ENCODE measurements around the gene PAX8.

Gene PAX8

GRCh38 chr2:113214141-113214540 lies 64.6 kb downstream of the PAX8 start:
- peaks cover 19% of the 10 kb centered on the region for H3K4me1 ChIP-seq (ENCODE audit: control insufficient read depth, low read depth, low read length)
- H3K27ac ChIP-seq (ENCODE audit: low read length), result no peak overlapping the region
- H3K36me3 ChIP-seq (ENCODE audit: control insufficient read depth, low read depth, low read length), result no peaks in the 10 kb centered on the region

GRCh38 chr2:113213061-113213930 lies 65.4 kb downstream of the PAX8 start:
- Histone ChIP-seq H3K9ac (ENCODE audit: low read length) (no peak overlapping the region), H3K4me3 (ENCODE audit: low read length) (no peak overlapping the region), H3K4me1 (ENCODE audit: control insufficient read depth, low read depth, low read length) (peaks cover 19% of the 10 kb centered on the region), H3K27me3 (ENCODE audit: control insufficient read depth, insufficient read depth, low read length) (no peaks in the 10 kb centered on the region), H3K36me3 (ENCODE audit: control insufficient read depth, low read depth, low read length) (no peaks in the 10 kb centered on the region), H3K9me3 (ENCODE audit: control insufficient read depth, low read depth, low read length) (no peaks in the 10 kb centered on the region), H3K27ac (ENCODE audit: low read length) (no peak overlapping the region)

More at GRCh38 chr2:113214141-113214540, 64.6 kb downstream of the PAX8 start:
- Histone ChIP-seq H3K9me3 (ENCODE audit: control insufficient read depth, low read depth, low read length) (no peaks in the 10 kb centered on the region), H3K9ac (ENCODE audit: low read length) (no peak overlapping the region), H3K4me3 (ENCODE audit: low read length) (no peak overlapping the region), H3K27me3 (ENCODE audit: control insufficient read depth, insufficient read depth, low read length) (no peaks in the 10 kb centered on the region)

GRCh38 chr2:113212245-113213060 lies 66.3 kb downstream of the PAX8 start:
- H3K9ac ChIP-seq (ENCODE audit: low read length), result no peak overlapping the region
- H3K4me3 ChIP-seq (ENCODE audit: low read length), result no peak overlapping the region
- H3K4me1 ChIP-seq (ENCODE audit: control insufficient read depth, low read depth, low read length), result peaks cover 14% of the 10 kb centered on the region
- H3K36me3 ChIP-seq (ENCODE audit: control insufficient read depth, low read depth, low read length), result no peaks in the 10 kb centered on the region
- no peaks in the 10 kb centered on the region for H3K9me3 ChIP-seq (ENCODE audit: control insufficient read depth, low read depth, low read length)
- H3K27me3 ChIP-seq (ENCODE audit: control insufficient read depth, insufficient read depth, low read length), result no peaks in the 10 kb centered on the region
- no peak overlapping the region for H3K27ac ChIP-seq (ENCODE audit: low read length)

GRCh38 chr2:113211226-113212105 lies 67.3 kb downstream of the PAX8 start:
- Histone ChIP-seq H3K4me1 (ENCODE audit: control insufficient read depth, low read depth, low read length) (peaks cover 9% of the 10 kb centered on the region), H3K36me3 (ENCODE audit: control insufficient read depth, low read depth, low read length) (no peaks in the 10 kb centered on the region), H3K4me3 (ENCODE audit: low read length) (no peak overlapping the region), H3K9ac (ENCODE audit: low read length) (no peak overlapping the region), H3K27me3 (ENCODE audit: control insufficient read depth, insufficient read depth, low read length) (no peaks in the 10 kb centered on the region), H3K27ac (ENCODE audit: low read length) (no peak overlapping the region), H3K9me3 (ENCODE audit: control insufficient read depth, low read depth, low read length) (no peaks in the 10 kb centered on the region)

GRCh38 chr2:113209646-113210171 lies 69.0 kb downstream of the PAX8 start:
- H3K4me1 ChIP-seq (ENCODE audit: control insufficient read depth, low read depth, low read length), result peaks cover 9% of the 10 kb centered on the region
- H3K9ac ChIP-seq (ENCODE audit: low read length), result no peak overlapping the region
- no peak overlapping the region for H3K27ac ChIP-seq (ENCODE audit: low read length)
- H3K27me3 ChIP-seq (ENCODE audit: control insufficient read depth, insufficient read depth, low read length), result no peaks in the 10 kb centered on the region
- H3K9me3 ChIP-seq (ENCODE audit: control insufficient read depth, low read depth, low read length), result no peaks in the 10 kb centered on the region
- H3K4me3 ChIP-seq (ENCODE audit: low read length), result no peak overlapping the region
- H3K36me3 ChIP-seq (ENCODE audit: control insufficient read depth, low read depth, low read length), result no peaks in the 10 kb centered on the region

GRCh38 chr2:113209011-113209645 lies 69.6 kb downstream of the PAX8 start:
- Histone ChIP-seq H3K9me3 (ENCODE audit: control insufficient read depth, low read depth, low read length) (no peaks in the 10 kb centered on the region), H3K4me3 (ENCODE audit: low read length) (no peak overlapping the region), H3K4me1 (ENCODE audit: control insufficient read depth, low read depth, low read length) (peaks cover 9% of the 10 kb centered on the region), H3K9ac (ENCODE audit: low read length) (no peak overlapping the region), H3K27me3 (ENCODE audit: control insufficient read depth, insufficient read depth, low read length) (no peaks in the 10 kb centered on the region), H3K36me3 (ENCODE audit: control insufficient read depth, low read depth, low read length) (no peaks in the 10 kb centered on the region), H3K27ac (ENCODE audit: low read length) (no peak overlapping the region)

- Histone ChIP-seq H3K36me3 (ENCODE audit: control insufficient read depth, low read depth, low read length) (no peaks in the 10 kb centered on the region), H3K4me1 (ENCODE audit: control insufficient read depth, low read depth, low read length) (peaks cover 4% of the 10 kb centered on the region), H3K4me3 (ENCODE audit: low read length) (no peak overlapping the region), H3K9ac (ENCODE audit: low read length) (no peak overlapping the region), H3K9me3 (ENCODE audit: control insufficient read depth, low read depth, low read length) (no peaks in the 10 kb centered on the region), H3K27ac (ENCODE audit: low read length) (no peak overlapping the region), H3K27me3 (ENCODE audit: control insufficient read depth, insufficient read depth, low read length) (no peaks in the 10 kb centered on the region)
These were observed 70.3 kb downstream of the PAX8 start for GRCh38 chr2:113208396-113208795.

GRCh38 chr2:113207021-113207420 lies 71.7 kb downstream of the PAX8 start:
- Histone ChIP-seq H3K27me3 (ENCODE audit: control insufficient read depth, insufficient read depth, low read length) (no peaks in the 10 kb centered on the region), H3K9ac (ENCODE audit: low read length) (no peak overlapping the region), H3K4me1 (ENCODE audit: control insufficient read depth, low read depth, low read length) (peaks cover 2% of the 10 kb centered on the region), H3K36me3 (ENCODE audit: control insufficient read depth, low read depth, low read length) (no peaks in the 10 kb centered on the region), H3K9me3 (ENCODE audit: control insufficient read depth, low read depth, low read length) (no peaks in the 10 kb centered on the region), H3K27ac (ENCODE audit: low read length) (no peak overlapping the region), H3K4me3 (ENCODE audit: low read length) (no peak overlapping the region)

- no peak overlapping the region for H3K4me3 ChIP-seq (ENCODE audit: low read length)
- H3K36me3 ChIP-seq (ENCODE audit: control insufficient read depth, low read depth, low read length), result no peaks in the 10 kb centered on the region
- no peaks in the 10 kb centered on the region for H3K27me3 ChIP-seq (ENCODE audit: control insufficient read depth, insufficient read depth, low read length)
- no peaks in the 10 kb centered on the region for H3K4me1 ChIP-seq (ENCODE audit: control insufficient read depth, low read depth, low read length)
- H3K9me3 ChIP-seq (ENCODE audit: control insufficient read depth, low read depth, low read length), result no peaks in the 10 kb centered on the region
- H3K9ac ChIP-seq (ENCODE audit: low read length), result no peak overlapping the region
- no peak overlapping the region for H3K27ac ChIP-seq (ENCODE audit: low read length)
These were observed 72.5 kb downstream of the PAX8 start for GRCh38 chr2:113206251-113206650.

GRCh38 chr2:113203901-113204519 lies 74.7 kb downstream of the PAX8 start:
- Histone ChIP-seq H3K9ac (ENCODE audit: low read length) (no peak overlapping the region), H3K27me3 (ENCODE audit: control insufficient read depth, insufficient read depth, low read length) (no peaks in the 10 kb centered on the region), H3K4me3 (ENCODE audit: low read length) (no peak overlapping the region), H3K27ac (ENCODE audit: low read length) (no peak overlapping the region), H3K36me3 (ENCODE audit: control insufficient read depth, low read depth, low read length) (no peaks in the 10 kb centered on the region), H3K9me3 (ENCODE audit: control insufficient read depth, low read depth, low read length) (no peaks in the 10 kb centered on the region), H3K4me1 (ENCODE audit: control insufficient read depth, low read depth, low read length) (no peaks in the 10 kb centered on the region)
